Stimulated activated CD8-positive, alpha-beta memory T cell treated with anti-CD3 and anti-CD28 coated beads, Interleukin-12 subunit alpha, Interleukin-12 subunit beta, amount 100 ng/mL, for 24 hours (primary cell): ENCODE measurements around the gene OR2AK2.

ENCODE experiments used
- DNase-seq: peaks from one replicate; pipeline ENCODE4 v3.0.0-alpha.2; 2020; ENCODE audit errors: extremely low read depth

Gene OR2AK2

DNA sequence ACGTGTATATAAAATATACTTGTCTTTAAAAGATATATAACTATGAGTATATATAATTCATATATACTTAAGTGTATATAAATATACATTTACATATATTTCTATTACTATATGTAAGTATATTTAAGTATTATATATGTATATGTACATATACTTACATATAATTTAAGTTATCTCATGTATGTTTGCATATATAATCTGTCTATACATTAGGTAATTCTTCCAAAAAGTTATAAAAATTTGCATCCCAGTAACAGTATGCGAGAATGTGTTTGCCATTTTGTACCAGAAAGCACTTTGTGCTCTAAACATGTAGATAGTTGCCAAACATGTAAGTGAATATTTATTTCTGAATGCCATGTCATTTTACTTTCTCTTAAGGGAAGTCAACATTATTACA lies at the start of gene OR2AK2:
TSS of gene OR2AK2 (plus strand) at position 301 of the 400 bp plus-strand sequence. CDS start 144 bp downstream, outside the sequence.
- no peak for DNase-seq

DNA sequence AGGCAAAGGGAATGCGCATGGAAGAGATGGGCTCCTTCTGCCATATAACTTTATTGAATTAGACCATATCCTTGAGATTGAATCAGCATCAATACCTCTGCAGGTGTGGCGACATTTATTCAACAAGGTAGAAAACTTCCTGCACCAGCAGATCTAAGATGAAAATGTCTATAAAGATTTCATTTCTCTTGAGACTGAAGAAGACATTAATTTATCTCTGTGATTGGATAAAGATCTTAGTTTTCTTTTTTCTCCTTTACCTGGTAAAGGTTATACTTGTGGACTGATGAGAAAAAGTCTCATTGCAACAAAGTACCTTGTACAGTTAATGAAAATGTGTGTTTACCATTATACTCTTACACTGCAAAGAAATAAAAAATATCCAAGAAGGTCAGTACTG lies 45.1 kb upstream of the OR2AK2 start, which contains the start of gene OR2T8:
TSS of gene OR2T8 (plus strand) at position 301 of the 400 bp plus-strand sequence. CDS start 766 bp downstream, outside the sequence.
- no peak for DNase-seq

GRCh38 chr1:247923941-247924340 lies 41.1 kb upstream of the OR2AK2 start:
- DNase-seq: no peak

GRCh38 chr1:247924868-247925267 lies 40.2 kb upstream of the OR2AK2 start, which contains the start of gene OR2AJ1:
Gene OR2AJ1 (plus strand): TSS chr1:247924889. CDS start chr1:247933769, 8,880 bp downstream.
- no peak for DNase-seq

- DNase-seq: no peak
Measured at GRCh38 chr1:247933989-247934388, 31.0 kb upstream of the OR2AK2 start.

- no peak for DNase-seq
Measured at GRCh38 chr1:247935781-247936180, 29.3 kb upstream of the OR2AK2 start.

GRCh38 chr1:247936415-247936814 lies 28.6 kb upstream of the OR2AK2 start:
- no peak for DNase-seq

DNA sequence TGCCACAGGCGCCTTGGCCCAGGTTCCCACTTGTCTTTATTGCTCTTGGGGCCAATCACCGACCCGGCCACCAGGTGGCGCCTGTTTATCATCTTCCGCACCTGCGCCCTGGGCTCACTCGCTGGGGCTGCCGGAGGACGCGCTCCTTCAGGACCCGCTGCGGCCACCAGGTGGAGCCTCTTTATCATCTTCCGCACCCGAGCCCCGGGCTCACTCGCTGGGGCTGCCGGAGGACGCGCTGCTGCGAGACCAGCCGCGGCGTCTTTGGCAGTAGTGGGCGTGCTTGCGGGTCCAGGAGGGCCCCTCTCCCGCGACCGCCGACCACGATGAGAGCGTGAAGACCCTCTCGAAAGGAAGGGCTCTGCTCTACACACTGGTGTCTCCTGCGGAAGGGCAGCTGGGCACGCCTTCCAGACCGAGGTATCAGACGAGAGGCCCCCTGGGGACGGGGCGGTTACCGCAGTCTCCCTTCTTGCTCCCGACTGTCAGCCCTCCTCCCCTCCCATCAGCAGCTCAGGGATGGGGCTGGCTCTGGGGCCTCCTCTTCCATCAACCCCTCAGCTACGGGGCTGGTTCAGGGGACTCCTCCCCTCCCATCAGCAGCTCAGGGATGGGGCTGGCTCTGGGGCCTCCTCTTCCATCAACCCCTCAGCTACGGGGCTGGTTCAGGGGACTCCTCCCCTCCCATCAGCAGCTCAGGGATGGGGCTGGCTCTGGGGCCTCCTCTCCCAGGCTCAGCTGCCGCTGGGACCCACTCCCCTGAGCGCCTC lies 27.9 kb upstream of the OR2AK2 start:
- peak; percentile 80 for DNase-seq

DNA sequence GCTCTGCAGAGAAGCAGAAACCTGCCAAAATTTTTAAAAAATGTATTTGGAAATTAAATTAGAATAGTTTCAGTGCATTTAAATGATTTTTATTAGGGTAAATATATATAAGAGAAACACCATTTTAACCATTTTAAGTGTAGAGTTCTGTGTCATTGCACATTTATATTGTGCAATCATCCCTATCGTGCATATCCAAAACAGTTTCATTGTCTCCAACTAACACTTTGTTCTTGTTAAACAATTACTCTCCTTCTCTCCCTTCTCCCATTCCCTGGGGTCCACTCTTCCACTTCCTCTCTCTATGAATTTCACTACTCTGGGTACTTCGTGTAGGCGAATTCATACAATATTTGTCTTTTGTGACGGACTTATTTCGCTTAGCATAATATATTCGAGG lies 22.4 kb upstream of the OR2AK2 start:
- DNase-seq: no peak

- DNase-seq: no peak
Measured at GRCh38 chr1:247948558-247948957, 16.5 kb upstream of the OR2AK2 start, which contains the start of gene OR2L8. Gene OR2L8 (plus strand): TSS chr1:247948858. CDS start chr1:247948858, 0 bp downstream.

DNA sequence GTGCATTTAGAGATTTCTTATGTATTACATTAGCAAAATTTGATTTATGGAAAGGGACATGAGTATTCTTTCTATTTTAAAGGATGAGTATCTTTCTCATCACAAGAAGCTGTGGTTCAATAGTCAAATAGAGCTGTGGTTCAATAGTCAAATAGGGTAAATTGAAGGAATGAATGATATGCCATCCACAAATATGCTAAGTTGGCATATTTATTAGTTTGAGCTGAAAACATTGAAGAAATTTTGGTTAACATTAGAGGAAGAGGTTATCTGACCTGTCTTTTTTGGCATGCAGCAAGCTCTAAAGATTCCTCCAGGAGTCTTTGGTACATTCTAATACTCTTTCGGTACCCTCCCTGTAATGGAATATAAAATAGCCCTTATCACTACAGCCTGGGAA lies 11.6 kb upstream of the OR2AK2 start:
- no peak for DNase-seq

GRCh38 chr1:247961791-247962190 lies 3.2 kb upstream of the OR2AK2 start:
- no peak for DNase-seq

DNA sequence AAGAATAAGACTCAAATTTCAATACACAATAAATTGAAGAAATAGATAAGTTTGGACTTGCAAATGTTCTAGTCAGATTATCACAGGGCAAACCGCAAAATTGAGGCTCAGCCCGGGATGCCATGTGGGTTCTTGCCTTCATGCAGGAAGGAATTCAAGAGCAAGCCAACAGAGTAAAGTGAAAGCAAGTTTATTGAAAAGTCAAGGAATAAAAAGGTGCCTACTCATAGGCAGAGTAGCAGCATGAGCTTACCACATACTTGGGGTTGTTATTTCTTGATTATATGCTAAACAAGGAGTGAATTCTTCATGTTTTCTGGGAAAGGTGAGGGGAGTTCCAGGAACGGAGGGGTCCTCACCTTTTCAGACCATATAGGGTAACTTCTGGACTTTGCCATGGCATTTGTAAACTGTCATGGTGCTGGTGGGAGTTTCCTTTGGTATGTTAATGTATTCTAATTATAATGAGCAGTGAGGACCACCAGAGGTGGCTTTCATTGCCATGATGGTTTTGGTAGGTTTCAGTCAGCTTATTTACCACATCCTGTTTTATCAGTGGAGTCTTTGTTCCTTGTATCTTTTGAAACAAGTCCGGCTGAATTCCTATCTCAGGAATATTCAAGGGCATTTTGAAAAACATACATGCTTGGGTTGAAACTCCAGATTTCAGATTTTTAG lies 2.0 kb upstream of the OR2AK2 start:
- no peak for DNase-seq

DNA sequence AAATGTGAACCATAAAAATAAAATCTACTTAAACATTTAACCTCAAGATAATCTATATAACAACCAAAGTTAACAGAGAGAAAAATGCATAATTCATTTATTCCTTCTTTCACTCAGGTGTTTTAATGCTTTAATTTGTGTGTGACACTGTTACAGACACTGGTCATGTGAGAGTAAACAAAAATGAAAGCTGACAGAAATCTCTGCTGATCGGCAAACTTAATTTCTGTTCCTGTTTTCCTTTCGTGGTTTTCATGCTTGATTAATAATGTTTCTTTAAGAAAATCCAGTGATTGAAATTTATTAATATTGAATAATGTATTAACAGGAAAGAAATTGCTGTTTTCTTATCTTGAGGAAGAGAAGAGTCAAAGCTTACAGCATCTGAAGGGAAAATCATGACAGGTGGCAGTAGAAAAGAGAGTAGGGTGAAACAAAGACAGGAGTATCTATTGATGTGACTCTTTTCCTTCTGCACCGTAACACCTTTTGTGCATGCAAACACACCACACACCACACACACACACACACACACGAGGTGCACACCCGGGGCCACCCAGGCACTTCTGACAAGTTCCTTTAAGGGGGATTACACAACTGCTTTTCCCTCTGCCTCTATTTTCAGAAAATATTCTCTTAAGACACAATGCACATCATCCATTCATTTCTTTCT lies 1.6 kb downstream of the OR2AK2 start:
- DNase-seq: no peak

- no peak for DNase-seq
Measured at GRCh38 chr1:247992986-247993385, 28.0 kb downstream of the OR2AK2 start.

- DNase-seq: no peak
Measured at GRCh38 chr1:247998811-247999210, 33.8 kb downstream of the OR2AK2 start.

DNA sequence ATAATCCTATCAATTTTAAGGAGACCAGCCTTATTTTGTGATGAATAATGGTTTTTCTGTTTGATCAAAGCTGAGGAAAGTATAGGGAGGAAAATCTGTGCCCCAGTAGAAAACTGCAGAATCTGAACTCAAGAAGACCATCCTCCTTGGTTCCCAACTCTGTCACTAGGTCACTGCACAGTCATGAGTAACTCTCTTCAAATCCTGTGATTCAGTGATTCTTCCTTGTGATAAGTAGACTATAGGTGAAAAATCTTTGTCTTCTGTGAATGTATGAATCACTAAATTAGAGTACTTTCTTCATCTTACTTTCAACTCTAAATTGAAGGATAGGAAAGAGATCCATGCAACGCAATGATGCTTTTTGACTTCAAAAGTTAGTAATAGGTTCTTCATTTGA lies 35.1 kb downstream of the OR2AK2 start:
- DNase-seq: no peak

- DNase-seq: no peak
Measured at GRCh38 chr1:248007778-248008177, 42.7 kb downstream of the OR2AK2 start.

DNA sequence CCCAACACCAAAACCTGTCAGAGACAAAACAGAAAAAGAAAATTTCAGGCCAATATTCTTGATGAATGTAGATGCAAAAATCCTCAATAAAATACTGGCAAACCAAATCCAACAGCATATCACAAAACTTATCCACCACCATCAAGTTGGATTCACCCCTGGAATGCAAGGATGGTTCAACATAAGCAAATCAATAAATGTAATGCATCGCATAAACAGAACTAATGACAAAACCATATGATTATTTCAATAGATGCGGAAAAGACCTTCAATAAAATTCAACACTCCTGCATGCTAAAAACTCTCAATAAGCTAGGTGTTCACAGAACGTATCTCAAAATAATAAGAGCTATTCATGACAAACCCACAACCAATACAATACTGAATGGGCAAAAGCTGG lies 44.6 kb downstream of the OR2AK2 start:
- DNase-seq: no peak

DNA sequence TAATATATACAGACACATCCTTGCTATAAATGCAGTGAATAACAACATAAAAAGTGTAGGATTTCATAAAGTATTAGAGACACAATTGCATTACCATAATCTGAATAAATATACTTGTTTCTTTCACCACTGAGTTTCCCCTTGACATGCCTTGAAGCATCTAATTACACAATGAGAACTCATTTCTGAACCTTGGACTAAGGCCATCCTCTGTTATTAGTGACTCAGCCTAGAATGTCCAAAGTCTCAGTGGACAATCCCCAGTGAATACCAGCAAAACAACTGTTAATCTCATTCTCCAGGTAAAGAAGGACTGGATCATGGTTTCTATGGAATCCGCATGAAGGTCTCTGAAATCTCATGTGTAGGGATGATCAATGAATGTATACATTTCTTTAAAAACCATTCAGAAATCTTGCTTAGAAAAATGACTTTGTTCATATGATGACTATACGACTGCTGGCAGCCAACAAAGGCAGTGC lies 48.2 kb downstream of the OR2AK2 start, which contains the start of gene OR2L5:
TSS of gene OR2L5 (plus strand) at position 432 of the 482 bp plus-strand sequence. CDS start 8,288 bp downstream, outside the sequence.
- DNase-seq: no peak

GRCh38 chr1:248015803-248016202 lies 50.8 kb downstream of the OR2AK2 start:
- no peak for DNase-seq
